HG03025 (cell line): ENCODE data around the gene RRAD.

ENCODE experiments used
- ATAC-seq: cut with Tn5 transposase; IDR thresholded peaks from one replicate; pipeline ENCODE4 v1.9.1; 2021; ENCODE audit warnings: mild to moderate bottlenecking, moderate library complexity; ENCODE audit not compliant: unreplicated experiment, low FRiP score

The RRAD gene

DNA sequence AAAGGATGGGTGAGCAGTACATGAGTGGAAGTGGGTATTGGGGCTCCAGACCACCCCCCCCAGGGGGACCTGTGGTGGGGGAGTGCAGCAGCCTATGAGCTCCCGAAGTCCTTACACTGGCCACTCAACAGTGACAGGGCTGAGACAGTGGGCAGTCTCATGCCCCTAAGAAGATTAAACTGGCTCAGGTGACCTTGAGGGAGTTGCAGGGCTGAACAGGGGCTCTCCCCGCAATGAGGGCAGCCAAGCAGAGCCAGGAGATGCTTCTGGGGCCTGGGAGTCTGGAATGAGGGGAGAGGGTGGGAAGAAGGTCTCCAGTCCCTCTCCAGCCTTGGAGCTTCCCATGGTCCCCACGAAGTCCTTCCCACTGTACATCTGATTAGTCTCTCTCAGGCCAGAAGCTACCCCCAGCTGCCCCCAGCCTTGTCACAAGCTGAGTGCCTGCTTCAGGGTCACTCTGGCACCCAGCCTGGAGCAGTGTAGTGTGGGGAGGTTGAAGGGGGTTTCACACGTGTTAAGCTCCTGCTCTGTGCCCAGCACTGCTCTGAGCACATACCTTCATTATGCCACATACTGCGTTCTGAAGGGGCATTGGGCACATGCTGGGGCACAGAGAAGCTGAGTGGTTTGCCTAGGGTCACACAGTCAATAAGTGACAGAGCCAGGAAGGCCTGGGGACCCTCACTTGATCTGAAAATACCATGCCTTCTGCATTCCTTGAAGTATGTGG, 5.6 kb downstream of the RRAD start:
- no peak for ATAC-seq

DNA sequence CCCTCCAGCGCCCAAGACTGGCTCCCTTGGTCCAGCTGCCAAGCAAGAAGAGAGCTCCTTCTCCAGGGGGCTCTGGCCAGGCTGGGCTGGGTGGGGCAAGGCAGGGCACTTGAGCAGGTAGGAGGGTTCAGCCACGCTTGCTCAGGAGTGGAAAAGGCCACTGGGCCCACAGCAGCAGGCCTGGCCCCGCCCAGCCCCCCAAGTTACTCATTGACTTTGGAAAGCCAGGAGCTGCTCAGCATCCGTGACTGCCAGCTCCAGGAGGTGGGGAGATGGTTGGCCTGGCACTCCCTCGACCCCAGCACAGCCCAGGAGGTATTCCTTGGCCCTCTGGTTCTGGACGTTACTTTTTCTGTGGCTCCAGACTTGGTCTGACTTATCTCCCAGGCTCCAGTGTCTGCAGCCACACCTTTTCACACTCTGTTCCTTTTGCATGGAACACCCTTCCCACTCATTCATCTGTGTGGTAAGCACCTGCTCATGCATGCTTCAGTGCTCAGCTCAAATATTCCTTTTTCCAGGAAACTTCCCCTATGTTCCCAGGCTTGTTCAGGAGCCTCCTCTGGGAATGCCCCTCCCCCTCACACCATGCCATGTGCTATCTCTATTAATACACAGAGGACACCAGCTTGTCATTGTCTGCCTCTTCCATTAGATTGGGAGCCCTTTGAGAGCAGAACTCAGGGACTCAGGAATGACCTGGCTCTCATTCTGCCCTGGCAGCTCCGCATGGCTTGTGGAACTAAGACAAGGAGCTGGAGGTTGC, 6.3 kb downstream of the RRAD start, which contains the start of gene CDH16:
CDH16 (minus strand) TSS at position 83 of the 766 bp plus-strand sequence. CDS start 820 bp downstream, outside the sequence.
- ATAC-seq: no peak

DNA sequence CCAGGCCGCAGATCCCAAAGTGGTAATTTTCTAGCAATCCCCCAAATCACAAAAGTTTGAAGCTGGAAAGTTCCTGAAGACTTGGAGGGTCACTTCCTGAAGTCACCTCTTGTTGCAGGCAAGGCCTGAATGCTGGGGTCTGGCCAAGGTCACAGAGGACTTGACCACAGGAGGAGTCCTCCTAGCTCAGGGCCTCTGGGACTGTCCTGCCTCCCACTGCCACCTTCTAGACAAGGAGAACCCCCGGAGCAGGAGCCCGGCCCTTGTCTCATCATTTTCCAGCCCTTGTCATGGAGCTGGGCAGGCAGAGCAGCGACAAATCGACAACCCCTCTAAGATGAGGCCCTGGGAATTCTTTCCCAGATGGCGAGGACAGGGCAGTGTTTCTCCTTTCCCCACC, 7.0 kb downstream of the RRAD start:
- no peak for ATAC-seq

DNA sequence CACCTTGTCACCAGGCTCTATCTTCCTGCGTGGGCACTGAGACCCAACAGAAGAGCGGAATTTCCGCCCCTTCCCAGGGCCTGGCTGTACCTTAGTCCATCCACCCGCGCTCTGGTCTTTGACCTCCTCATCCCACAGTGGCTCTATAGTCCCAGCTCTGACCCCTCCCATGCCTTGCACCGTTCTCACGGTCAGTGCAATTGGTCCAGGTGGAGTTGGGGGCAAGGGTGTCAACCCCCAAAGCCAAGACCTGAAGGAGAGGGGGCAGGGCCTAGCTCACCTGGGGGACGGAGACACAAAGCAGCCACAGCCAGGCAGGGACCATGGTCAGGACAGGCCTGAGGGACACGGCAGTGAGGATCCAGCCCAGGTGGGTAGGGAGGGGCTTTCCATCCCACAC, 7.6 kb downstream of the RRAD start:
- no peak for ATAC-seq

DNA sequence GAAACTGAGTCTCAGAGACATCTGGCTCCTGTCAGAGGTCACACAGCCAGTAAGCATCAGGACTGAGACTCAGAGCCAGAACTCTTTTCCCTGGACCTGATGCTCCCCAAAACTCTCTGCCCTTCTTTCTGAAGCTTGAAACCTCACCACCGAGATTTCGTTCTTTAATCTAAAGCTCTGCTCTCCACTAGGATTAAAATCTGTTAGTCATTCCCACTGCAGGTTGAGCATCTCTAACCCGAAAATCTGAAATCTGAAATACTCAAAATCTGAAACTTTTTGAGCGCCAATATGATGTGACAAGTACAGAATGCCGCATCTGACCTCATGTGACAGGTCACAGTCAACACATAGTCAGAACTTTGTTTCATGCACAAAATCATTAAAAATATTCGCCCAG, 8.8 kb downstream of the RRAD start:
- no peak for ATAC-seq

DNA sequence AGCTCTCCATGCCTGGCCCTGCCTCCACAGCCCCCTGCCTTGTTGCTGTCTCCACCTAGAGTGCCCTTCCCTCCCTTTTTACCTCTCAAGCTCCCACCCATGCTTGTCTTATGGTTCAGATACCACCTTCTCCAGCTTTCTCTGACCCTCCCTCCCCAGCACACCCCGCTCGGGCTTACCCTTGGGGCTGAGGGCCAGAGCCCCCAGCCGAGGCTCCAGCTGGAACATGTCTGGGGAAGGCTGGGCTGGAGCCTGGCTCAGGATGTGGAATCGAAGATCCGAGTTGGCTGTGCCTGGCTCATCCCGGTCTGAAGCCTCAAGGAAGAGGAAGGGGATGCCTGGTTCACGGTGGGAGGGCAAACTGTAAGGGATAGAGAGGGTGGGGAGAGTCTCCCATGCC, 10.3 kb downstream of the RRAD start:
- ATAC-seq: no peak

DNA sequence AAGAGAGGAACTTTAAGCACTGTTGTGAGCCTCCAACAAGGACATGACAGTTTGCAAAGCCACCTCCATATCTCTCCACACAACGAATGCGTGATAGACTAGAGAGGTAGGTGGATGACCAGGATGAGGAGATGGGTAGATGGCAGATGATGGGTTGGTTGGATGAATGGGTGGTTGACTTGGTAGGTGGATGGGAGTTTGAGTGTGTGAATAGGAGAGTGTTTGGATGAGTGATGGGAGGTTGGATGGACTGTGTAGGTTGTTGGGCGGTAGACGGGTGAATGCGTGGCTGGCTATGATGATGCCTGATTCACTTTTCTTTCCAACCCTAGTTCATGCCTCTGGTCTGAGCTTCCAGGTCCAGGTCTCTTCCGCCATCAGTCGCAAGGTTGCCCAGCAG, 10.8 kb downstream of the RRAD start:
- no peak for ATAC-seq

DNA sequence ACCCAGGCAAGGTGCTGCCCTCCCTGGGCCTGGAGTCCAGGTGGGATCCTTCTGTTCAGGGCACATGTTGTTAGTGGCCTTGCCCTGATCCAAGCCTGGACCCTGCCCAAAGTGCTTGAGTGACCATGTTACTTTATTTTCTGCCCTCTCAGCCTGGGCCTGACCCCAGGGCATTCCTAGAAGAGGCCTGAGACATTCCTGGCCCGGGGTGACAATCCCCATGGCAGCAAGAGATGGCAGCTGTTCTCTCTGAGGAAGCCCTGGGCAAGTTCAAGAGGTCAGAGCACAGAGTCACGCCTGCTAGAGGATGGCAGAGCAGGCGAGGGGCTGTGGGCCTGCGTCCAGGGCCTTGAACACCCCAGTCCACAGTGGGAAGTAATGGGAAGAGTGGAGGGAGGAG, 11.6 kb downstream of the RRAD start:
- no peak for ATAC-seq

DNA sequence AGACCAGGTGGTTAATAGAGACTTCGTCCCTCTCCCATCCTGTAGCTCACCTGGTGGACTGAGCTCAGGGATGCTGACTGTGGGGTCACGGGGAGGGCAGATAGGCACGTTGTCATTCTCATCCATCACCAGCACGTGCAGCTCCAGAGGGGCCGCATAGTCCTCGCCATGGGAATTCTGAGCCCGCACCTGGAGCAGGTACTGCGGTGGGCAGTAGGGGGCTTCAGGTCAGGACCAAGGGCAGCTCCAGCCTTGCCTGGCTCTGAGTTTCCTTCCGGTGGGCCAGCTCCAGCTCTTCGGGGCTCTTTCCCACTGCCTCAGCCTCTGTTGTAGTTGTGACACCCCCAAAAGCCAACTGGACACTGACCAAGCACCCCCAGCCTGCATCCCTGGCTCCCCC, 12.3 kb downstream of the RRAD start:
- ATAC-seq: no peak

DNA sequence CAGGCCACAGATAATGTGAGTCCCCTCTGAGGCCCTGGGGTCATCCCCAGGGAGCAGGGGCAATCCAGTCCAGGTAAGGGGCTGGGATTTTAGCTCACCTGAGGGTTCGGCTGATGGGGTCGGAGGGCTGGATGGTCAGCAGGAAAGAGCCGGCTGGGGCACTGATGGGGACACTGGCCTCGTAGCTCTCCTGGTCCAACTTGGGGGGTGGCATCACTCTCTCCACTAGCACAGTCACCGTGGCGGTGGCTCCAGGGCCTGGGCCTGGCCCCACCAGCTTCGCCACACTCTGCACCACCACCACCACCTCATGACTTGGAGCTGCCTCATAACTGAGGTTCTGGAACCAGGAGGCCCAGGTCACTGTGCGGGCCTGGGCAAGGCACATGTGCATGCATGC, 13.5 kb downstream of the RRAD start:
- ATAC-seq: no peak

DNA sequence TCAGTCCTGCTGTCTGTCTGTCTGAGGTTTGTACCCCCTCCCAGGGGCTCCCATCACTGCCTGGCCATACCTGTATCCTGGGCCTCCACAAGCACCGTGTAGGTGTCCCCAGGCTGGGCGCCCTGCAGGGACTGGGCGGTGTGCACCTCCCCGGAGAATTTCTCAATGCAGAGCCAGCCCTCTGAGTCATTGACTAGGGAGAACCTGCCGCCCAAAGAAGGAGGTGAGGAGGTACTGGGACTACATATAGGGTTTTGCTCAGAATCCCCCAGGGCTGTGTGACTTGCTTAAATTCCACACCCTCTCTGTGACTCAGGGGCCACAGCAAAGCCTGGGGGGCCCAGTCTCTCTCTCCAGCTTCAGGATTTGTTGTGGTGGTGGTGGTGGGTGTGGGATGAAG, 14.2 kb downstream of the RRAD start:
- ATAC-seq: no peak

DNA sequence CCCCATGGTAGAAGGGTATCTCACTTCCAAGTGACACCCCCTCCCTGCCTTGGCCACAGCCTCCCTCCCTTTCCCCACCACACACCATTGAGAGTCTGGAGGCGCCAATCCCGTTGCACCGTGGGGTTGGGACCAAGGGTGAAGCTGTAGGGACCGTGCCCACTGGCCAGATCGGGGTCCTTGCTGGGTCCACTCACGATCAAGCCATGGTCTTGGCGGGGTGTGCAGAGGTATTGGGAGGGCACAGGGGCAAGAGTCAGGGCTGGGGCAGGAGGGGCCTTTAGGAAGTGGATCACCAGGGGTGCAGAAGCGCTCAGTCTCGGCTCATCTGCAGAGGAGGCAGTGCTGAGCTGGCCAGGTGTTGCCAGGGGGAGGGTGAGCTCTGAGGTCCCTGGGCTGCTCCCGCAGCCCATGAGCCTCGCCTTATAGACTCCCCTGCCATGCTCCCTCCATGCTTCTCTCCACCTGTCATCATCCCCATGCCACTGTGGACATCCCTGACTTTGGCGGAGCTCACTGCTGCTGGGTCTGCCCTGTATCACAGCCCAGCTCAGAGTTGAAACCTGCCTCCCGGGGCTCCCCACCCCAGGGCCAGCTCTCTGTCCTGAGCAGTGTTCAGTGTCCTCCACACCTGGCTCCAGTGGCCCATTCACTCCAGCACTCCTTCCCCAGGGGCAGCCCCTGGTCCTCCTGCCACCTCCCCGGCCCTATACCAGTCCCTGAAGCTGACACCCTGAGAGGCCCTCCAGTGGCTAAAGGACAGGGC, 15.0 kb downstream of the RRAD start:
- no peak for ATAC-seq

DNA sequence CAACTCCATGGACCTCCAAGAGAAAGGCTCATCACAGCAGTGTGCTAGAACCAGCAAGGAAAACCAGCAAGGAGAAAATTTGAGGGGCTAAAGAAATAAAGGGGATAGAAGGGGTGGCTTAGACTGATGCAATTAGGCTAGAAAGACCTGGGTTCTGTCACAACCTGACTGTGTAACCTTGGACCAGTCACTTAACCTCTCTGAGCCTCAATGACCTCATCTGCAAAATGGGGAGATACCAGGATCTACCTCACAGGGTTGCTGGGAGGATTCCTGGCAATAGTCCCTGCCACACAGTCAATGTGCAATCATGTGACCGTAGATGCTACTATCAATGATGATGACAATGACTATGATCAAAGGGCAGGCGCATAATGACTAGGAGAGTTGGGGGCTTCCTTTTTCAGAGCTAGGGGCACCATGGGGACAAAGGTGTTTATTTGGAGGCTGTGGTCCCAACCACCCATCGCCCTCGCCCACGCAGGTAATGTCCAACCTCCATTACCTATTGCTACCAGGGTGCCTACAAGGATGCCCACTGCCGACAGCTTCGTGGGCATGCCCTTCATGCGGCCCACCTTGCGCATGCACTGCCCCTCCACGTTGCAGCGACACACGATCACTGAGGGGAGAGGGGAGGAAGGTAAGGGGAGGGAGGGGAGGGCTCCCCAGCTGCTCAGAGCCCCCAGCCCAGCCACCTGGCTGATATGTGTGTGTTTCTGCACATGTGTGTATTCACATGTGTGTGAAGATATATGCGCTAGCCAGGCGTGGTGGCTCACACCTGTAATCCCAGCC, 16.4 kb downstream of the RRAD start:
- ATAC-seq: no peak

DNA sequence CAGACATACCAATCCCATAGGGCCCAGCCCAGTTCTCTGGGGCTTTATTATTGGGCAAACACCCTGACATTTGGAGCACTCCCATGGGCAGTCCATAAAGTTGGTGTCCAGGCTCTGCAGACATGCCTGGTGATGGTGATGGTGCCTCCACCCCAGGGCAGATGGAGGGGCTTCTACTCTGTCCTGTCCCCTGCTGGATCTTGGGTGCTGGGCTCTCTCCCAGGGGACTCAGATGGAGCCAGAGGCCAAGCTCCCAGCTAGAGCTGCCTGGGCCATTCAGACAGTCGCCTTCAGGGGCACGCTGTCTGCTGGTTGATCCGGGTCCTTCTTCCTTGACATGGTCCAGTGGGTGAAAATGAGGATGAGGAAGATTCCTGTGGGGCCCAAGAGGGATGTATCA, 17.2 kb downstream of the RRAD start:
- ATAC-seq: no peak

DNA sequence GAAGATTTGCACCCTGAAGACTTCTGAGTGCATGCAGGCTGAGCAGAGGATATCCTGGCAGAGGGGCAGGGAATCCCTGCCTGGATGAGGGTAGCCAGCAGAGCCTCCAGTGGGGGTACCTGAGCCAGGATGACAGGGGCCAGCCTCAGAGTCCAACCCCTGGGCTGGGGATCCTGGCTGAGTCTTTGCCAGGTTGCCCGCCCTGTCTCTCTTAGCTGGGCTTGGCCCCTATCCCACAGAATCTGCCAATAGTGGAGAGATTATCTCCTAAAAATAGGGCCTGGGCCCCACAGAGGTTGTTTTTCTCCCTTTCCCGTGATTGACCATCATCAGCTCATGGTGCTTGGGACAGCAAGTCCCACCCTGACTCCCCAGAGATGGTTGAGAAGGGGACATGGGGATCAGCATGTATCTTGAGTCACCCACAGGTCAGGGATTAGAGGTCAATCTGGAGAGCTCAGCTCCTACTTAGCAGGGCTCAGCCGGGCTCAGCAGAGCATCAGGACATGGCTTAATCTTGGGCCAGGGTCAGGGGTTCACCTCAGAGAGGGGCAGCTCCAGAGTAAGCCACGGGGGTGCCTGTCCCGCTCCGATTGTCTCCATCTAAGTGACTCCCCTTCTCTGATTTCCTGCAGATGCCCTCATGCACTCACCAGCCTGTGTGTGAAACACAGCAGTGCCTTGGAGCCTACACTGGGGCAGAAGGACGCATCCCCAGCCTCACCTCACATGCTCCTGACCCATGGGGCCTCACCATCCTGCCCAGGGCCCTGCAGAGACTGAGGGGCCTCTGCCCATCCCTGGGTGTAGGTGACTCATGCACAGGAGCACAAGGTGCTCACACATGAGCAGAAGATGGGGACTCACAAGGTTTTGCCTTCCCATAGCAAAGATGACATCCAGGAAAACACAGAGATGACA, 18.2 kb downstream of the RRAD start:
- no peak for ATAC-seq

DNA sequence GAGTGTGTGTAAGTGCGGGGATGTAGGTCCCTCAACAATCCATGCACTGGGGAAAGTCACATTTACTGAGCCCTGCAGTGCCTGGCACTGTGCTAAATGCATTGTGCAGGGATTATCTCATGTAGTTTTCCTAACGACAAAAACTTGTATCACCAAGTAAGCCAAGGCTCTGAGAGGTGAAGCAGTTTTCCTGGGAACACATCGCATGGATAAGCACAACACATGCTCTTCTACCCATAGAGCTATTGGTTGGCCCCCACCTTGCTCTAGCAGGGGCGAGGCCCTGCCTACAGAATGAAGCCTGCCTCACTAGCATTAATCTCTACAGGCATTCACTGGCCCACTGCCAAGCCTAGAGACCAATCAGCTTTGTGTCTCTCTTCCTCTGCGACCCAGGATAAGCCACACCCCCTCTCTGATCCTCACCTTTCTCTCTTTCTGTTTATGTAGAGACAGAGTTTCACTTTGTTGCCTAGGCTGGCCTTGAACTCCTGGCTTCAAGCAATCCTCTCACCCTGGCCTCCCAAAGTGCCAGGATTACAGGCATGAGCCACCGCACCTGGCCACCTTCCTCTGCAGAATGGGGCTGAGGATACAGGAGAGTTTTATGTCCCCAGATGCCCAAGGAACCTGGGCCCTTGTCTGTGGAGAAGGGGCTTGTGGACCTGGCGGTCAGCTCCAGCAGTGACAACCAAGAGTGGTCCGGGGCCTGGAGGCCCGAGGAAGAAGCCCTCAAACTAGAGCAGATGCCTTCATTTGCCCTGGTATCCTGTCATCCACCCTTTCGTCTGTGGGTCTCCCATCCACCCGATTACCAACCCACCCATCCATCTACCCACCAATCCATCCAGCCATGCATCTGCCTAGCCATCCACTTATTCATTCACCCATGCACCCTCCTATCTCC, 19.4 kb downstream of the RRAD start:
- ATAC-seq: no peak

DNA sequence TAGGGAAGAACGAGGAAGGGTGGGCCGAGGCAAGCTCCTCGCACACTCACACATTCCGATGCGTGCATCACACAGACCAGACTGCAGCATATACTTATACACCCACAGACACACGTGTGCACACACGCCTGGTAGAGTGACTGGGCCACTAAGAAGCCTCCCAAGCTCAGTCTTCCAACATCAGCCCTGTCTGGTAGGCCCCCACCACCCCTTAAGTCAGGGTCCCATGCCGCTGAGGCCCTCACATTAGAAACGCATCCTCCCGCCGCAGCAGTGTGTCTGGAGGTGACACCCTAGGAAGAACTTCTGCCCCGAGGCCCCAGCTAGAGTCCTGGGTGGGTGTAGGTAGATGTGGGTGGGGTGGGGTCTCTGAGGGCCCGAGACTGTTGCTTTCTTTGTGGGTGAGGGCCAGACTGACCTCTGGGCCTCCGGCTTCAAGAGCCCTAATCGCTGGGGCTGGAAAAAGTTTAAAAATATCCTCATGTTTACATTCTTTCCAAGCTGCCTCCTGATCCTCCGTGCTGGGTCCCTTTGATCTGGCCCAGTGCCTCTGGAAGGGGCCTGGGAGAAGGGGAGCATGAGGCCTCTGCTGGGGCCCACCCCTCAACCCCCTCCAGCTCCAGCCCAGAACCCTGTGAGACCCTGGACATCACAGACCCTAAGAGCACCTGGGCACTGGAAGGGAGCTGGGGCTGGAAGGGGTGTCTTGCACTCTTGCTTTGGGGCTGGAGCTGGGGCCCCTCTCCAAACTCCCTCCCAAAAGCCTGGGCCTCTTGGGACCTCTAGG, 20.3 kb downstream of the RRAD start:
- ATAC-seq: no peak

DNA sequence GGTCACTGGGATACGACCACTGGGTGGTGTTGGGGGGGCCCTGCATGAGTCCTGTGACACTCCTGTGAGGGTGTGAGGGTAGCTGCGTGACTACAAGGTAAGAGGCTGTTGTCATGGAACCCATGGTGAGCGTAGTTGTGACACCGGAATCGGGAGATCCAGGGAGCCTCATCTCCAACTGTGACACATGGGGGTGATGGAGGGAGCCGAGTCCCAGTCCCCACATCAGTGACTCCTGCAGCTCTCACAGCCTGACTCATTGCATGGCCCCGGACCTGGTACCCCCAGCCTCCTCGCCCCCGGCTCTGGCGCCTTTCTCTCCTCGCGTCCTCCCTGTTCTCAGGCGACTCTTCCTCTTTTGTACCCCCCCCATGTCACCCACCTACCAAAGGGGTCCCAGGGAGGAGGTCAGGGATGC, 20.9 kb downstream of the RRAD start:
- no peak for ATAC-seq
